HTR-8/SVneo (cell line): Measurements from ENCODE around the gene CLIP1.
A peak's percentile ranks its signal among the peaks of the same experiment; 100 is the strongest.
"Not testable (repeated sequence)": the region's sequence is repeated elsewhere in the genome, so short reads cannot be mapped to it uniquely, and the experiment has no call there.

ENCODE experiments used
- DNase-seq: peaks from one replicate; pipeline ENCODE4 v3.0.0; 2011; ENCODE audit warnings: low spot score, mixed read lengths; ENCODE audit not compliant: insufficient read length
- FAIRE-seq: peaks from 2 replicates; lab custom pipeline; 2011; peaks lifted over from hg19 to GRCh38; lab: Jason Lieb, UNC

The CLIP1 gene

GRCh38 chr12:122421821-122422729 lies at the start of gene CLIP1:
CLIP1 (minus strand) TSS chr12:122422669; CDS start chr12:122380452, 42,217 bp downstream.
- FAIRE-seq (no peak), DNase-seq (peak; percentile 67)

- FAIRE-seq: no peak
- DNase-seq: peak; percentile 56
Measured at GRCh38 chr12:122471324-122472226, 49.1 kb upstream of the CLIP1 start.

GRCh38 chr12:122470576-122470975 lies 48.1 kb upstream of the CLIP1 start:
- FAIRE-seq, DNase-seq: not testable (repeated sequence)

- not testable (repeated sequence) for DNase-seq, FAIRE-seq
Measured at GRCh38 chr12:122469856-122470255, 47.4 kb upstream of the CLIP1 start.

GRCh38 chr12:122467983-122468382 lies 45.5 kb upstream of the CLIP1 start:
- no peak for DNase-seq
- FAIRE-seq: no peak

GRCh38 chr12:122464317-122465042 lies 42.0 kb upstream of the CLIP1 start:
- peak; percentile 77 for FAIRE-seq
- DNase-seq: peak; percentile 92

GRCh38 chr12:122460641-122461040 lies 38.2 kb upstream of the CLIP1 start:
- DNase-seq: no peak
- no peak for FAIRE-seq

GRCh38 chr12:122460061-122460460 lies 37.6 kb upstream of the CLIP1 start:
- FAIRE-seq (no peak), DNase-seq (no peak)

GRCh38 chr12:122459211-122459610 lies 36.7 kb upstream of the CLIP1 start:
- DNase-seq (no peak), FAIRE-seq (no peak)

- DNase-seq (no peak), FAIRE-seq (peak; percentile 13)
Measured at GRCh38 chr12:122458105-122459035, 35.9 kb upstream of the CLIP1 start.

GRCh38 chr12:122457627-122458026 lies 35.2 kb upstream of the CLIP1 start:
- no peak for FAIRE-seq

GRCh38 chr12:122454739-122455138 lies 32.3 kb upstream of the CLIP1 start:
- FAIRE-seq (no peak), DNase-seq (no peak)

More at GRCh38 chr12:122457627-122458026, 35.2 kb upstream of the CLIP1 start:
- DNase-seq: no peak

GRCh38 chr12:122454250-122454721 lies 31.8 kb upstream of the CLIP1 start:
- no peak for DNase-seq

GRCh38 chr12:122452701-122453285 lies 30.3 kb upstream of the CLIP1 start:
- FAIRE-seq (no peak), DNase-seq (no peak)

More at GRCh38 chr12:122454250-122454721, 31.8 kb upstream of the CLIP1 start:
- no peak for FAIRE-seq

- FAIRE-seq: peak; percentile 23
- peak; percentile 65 for DNase-seq
Measured at GRCh38 chr12:122449317-122449716, 26.8 kb upstream of the CLIP1 start.

- DNase-seq, FAIRE-seq: not testable (repeated sequence)
Measured at GRCh38 chr12:122447825-122448224, 25.4 kb upstream of the CLIP1 start.

GRCh38 chr12:122446390-122446789 lies 23.9 kb upstream of the CLIP1 start:
- not testable (repeated sequence) for FAIRE-seq, DNase-seq

- FAIRE-seq, DNase-seq: not testable (repeated sequence)
Measured at GRCh38 chr12:122444071-122444470, 21.6 kb upstream of the CLIP1 start.
